HFFc6 (cell line): ENCODE measurements around the gene ATP1B1. TPM values are rescaled to one million over a fixed set of nuclear protein-coding genes. Genes with fewer than 3 reads are reported as not detected.

Source experiments
- DNase-seq: peaks from one replicate; pipeline ENCODE4 v3.0.0-alpha.2; 2018
- H3K27ac Mint-ChIP-seq: 2 replicates; pipeline ENCODE4 v1.8.0; 2020; ENCODE audit warnings: mild to moderate bottlenecking, mixed read lengths
- H3K27me3 Mint-ChIP-seq: 2 replicates; pipeline ENCODE4 v1.8.0; 2021; ENCODE audit warnings: mild to moderate bottlenecking, moderate library complexity, mixed read lengths; ENCODE audit not compliant: insufficient read depth
- H3K36me3 Mint-ChIP-seq: 2 replicates; pipeline ENCODE4 v1.8.0; 2021; ENCODE audit warnings: low read depth, mixed read lengths
- H3K4me1 Mint-ChIP-seq: 2 replicates; pipeline ENCODE4 v1.8.0; 2020; ENCODE audit warnings: low read depth, mixed read lengths
- H3K4me3 Mint-ChIP-seq: 2 replicates; pipeline ENCODE4 v1.8.0; 2020; ENCODE audit warnings: mild to moderate bottlenecking, moderate library complexity, mixed read lengths
- H3K9me3 Mint-ChIP-seq: 2 replicates; pipeline ENCODE4 v1.8.0; 2020; ENCODE audit warnings: mild to moderate bottlenecking, mixed read lengths
- total RNA-seq, 6 experiments: library from RNA; stranded (reverse); fragmentation: NEBNext Ultra II Directional; extraction: Animal tissue kit (Norgen Biotek cat#: 25700); gene quantifications; 2 replicates in 1 of 6; 3 replicates in 5 of 6; pipeline ENCODE4 v1.2.3, GENCODE V29; 2021
- TF ChIP-seq, protein P1 (sequence below): fragments of 200-600 bp; sonication (generic); IDR thresholded peaks from 2 replicates; pipeline ENCODE4 v1.5.0; 2021; ENCODE audit warnings: antibody characterized with exemption, mild to moderate bottlenecking

ATP1B1 gene
- total RNA-seq, 6 experiments from 2014 or later, result 30.6 to 48.5 (median 42.9) TPM

DNA sequence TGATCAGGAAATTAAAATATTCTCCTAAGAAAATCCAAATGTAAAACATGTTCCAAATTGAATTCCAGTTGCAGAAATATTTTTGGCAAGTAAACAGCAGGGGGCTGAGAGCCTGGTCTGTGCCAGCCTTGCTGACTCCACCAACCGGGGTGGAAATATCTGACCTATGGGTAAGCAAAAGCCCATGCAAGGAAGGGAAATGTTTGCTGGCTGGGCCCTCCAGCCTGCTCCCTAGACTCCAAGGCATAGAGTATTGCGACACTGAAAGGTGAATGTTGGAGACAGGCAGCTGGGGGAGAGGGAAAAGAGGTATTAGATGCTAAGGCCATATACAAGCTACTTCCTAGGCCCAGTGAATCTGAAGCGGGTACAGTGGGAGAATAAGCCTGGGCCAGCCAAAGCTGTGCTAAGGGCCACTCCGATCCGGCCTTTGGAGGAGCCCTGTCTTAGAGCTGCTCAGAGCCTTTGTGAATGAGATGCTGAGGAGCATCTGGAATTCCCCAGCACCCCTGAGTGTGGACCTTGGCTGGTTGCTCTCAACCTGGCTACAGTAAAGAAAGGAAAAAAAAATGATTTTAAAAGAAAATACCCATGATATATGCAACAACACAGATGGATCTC is 24.9 kb upstream of the ATP1B1 start:
- H3K27me3 Mint-ChIP-seq, result peaks cover 2% of the 10 kb centered on the region
- no peak overlapping the region for H3K4me3 Mint-ChIP-seq
- H3K9me3 Mint-ChIP-seq, result no peaks in the 10 kb centered on the region
- no peak overlapping the region for H3K27ac Mint-ChIP-seq
- no peaks in the 10 kb centered on the region for H3K36me3 Mint-ChIP-seq
- DNase-seq, result no peak
- H3K4me1 Mint-ChIP-seq, result no peaks in the 10 kb centered on the region
- TF ChIP-seq, protein P1, sequence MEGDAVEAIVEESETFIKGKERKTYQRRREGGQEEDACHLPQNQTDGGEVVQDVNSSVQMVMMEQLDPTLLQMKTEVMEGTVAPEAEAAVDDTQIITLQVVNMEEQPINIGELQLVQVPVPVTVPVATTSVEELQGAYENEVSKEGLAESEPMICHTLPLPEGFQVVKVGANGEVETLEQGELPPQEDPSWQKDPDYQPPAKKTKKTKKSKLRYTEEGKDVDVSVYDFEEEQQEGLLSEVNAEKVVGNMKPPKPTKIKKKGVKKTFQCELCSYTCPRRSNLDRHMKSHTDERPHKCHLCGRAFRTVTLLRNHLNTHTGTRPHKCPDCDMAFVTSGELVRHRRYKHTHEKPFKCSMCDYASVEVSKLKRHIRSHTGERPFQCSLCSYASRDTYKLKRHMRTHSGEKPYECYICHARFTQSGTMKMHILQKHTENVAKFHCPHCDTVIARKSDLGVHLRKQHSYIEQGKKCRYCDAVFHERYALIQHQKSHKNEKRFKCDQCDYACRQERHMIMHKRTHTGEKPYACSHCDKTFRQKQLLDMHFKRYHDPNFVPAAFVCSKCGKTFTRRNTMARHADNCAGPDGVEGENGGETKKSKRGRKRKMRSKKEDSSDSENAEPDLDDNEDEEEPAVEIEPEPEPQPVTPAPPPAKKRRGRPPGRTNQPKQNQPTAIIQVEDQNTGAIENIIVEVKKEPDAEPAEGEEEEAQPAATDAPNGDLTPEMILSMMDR, result no peak

DNA sequence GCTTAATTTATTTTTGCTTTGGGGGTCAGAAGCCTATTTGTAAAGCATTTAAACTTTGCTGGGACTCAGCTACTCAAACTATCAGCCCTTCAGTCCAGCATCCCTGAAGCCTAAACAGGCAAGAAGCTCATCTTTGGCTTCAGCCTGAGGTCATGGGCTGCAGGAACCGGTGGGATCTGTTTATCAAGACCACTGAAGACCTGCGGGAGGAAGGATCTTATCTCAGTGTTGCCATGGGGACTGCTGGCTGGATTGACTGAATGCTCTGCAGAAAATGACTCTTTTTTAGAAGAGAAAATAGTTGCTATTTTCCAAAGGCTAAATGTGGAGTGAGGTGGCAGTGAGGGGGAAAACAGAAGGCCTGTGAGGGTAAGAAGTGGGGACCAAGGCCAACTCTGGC is 20.6 kb upstream of the ATP1B1 start:
- H3K36me3 Mint-ChIP-seq, result no peaks in the 10 kb centered on the region
- H3K4me1 Mint-ChIP-seq, result peaks cover 2% of the 10 kb centered on the region; the same call in 1 of the 2 replicates
- no peaks in the 10 kb centered on the region for H3K9me3 Mint-ChIP-seq
- H3K27me3 Mint-ChIP-seq, result peaks cover 2% of the 10 kb centered on the region; the same call in 1 of the 2 replicates
- DNase-seq, result no peak
- H3K4me3 Mint-ChIP-seq, result no peak overlapping the region
- TF ChIP-seq, protein P1, result no peak
- H3K27ac Mint-ChIP-seq, result no peak overlapping the region

DNA sequence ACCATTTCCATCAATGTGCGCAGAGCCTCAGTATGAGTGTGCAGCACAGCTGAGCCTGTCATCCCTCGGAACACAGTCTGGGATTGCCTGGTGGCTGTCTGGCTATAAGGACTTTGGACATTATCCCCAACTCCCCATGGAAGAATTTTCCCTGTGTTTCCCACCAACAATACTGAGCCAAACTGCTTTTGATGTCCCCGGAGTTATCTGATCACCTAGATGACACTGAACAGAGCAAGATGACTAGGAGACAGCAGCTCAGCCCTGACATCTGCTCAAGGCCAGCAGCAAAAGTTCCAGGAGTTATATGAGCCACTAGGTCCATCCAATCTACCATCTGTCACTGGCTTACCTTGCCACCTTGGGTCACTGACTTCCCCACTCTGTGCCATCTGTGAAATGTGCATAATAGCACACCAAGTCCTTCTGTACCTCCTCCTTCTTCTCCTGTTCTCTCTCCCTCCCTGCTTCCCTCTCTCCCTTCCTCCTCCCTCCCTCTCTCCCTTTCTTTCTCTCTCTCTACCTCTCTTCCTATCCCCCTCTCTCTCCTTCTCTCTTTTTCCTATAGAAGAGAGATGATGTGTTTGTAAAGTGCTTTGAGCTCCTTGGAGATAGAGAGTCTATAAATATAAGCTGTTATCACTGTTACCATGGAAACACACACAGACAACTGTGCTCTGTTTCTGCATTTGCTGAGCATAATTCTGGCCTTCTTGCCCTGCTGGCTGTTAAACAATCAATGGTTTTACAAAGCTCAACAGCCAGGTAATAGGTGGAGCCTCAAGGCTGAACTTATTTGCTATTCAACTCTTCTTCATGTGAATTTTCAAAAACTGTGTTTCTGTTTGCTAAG is 19.7 kb upstream of the ATP1B1 start:
- Mint-ChIP-seq H3K4me1 (peaks cover 11% of the 10 kb centered on the region; the same call in 1 of the 2 replicates), H3K9me3 (no peaks in the 10 kb centered on the region), H3K27me3 (no peaks in the 10 kb centered on the region; the same call in 1 of the 2 replicates), H3K27ac (peak overlapping the region; percentile 57), H3K4me3 (no peak overlapping the region), H3K36me3 (no peaks in the 10 kb centered on the region)
- TF ChIP-seq, protein P1, result no peak
- DNase-seq, result peak; percentile 48

DNA sequence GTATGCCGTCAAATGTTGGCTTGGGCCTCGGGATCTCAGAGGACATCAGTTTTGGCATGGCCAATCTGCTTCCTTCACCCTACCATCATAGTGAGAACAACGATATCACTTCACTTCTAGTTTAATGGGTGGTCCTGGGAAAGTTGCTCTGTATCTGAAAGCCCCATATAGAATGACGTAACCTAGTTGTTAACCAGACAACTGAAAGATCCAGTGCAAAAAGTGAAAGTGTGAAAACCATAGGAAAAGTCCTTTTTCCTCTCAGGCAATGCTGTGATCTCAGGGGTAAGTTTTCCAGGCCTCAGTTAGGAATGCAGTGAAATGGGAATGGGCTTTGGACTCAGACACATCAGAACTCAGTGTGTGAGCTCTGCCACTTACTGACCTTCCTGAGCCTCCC is 18.6 kb upstream of the ATP1B1 start:
- TF ChIP-seq, protein P1, result no peak
- H3K27ac Mint-ChIP-seq, result no peak overlapping the region
- DNase-seq, result no peak
- H3K4me1 Mint-ChIP-seq, result peaks cover 15% of the 10 kb centered on the region; the same call in 1 of the 2 replicates
- H3K36me3 Mint-ChIP-seq, result no peaks in the 10 kb centered on the region
- H3K4me3 Mint-ChIP-seq, result no peak overlapping the region
- H3K9me3 Mint-ChIP-seq, result no peaks in the 10 kb centered on the region
- no peaks in the 10 kb centered on the region for H3K27me3 Mint-ChIP-seq

DNA sequence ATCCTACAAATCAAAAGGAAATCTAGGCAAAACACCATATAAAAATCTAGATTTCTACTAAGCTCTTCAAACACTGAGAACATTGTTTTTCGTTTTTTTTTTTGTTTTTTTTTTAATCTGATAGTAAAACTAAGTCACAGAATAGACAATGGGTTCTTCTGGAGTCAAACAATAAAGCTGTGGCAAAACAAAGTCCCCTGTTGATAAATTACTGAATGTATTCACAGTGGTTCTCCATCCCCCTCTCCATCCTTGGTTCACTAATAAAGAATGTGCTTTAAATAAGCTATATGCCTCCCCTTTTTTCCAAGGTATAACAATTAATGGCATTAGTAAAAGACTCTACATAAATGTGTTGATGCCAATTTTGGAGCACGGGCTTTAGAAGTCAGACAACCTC is 16.7 kb upstream of the ATP1B1 start:
- peaks cover 15% of the 10 kb centered on the region; the same call in 1 of the 2 replicates for H3K4me1 Mint-ChIP-seq
- H3K9me3 Mint-ChIP-seq, result no peaks in the 10 kb centered on the region
- no peaks in the 10 kb centered on the region for H3K36me3 Mint-ChIP-seq
- TF ChIP-seq, protein P1, result no peak
- H3K27ac Mint-ChIP-seq, result no peak overlapping the region
- DNase-seq, result no peak
- H3K4me3 Mint-ChIP-seq, result no peak overlapping the region
- peaks cover 5% of the 10 kb centered on the region; the same call in 1 of the 2 replicates for H3K27me3 Mint-ChIP-seq
